Measurements from ENCODE around the gene LAMTOR3.

The LAMTOR3 gene

GRCh38 chr4:99894161-99894997 lies at the start of gene LAMTOR3:
Gene LAMTOR3 (minus strand): TSS chr4:99894427. CDS start chr4:99893963, 464 bp downstream.
- DNase-seq, result peak; percentile 47

GRCh38 chr4:99938243-99938753 lies 44.1 kb upstream of the LAMTOR3 start:
- no peak for DNase-seq

- DNase-seq, result no peak
Observed at GRCh38 chr4:99934891-99935290, 40.7 kb upstream of the LAMTOR3 start.

GRCh38 chr4:99927566-99927965 lies 33.3 kb upstream of the LAMTOR3 start:
- no peak for DNase-seq

- no peak for DNase-seq
Observed at GRCh38 chr4:99921174-99921573, 26.9 kb upstream of the LAMTOR3 start.

GRCh38 chr4:99918656-99919055 lies 24.4 kb upstream of the LAMTOR3 start:
- DNase-seq, result no peak

- DNase-seq, result no peak
Observed at GRCh38 chr4:99917575-99917974, 23.3 kb upstream of the LAMTOR3 start.

- DNase-seq, result no peak
Observed at GRCh38 chr4:99915449-99915848, 21.2 kb upstream of the LAMTOR3 start.

GRCh38 chr4:99894998-99895397 lies 771 bp upstream of the LAMTOR3 start:
- no peak for DNase-seq

- no peak for DNase-seq
Observed at GRCh38 chr4:99893839-99894160, 427 bp downstream of the LAMTOR3 start.

GRCh38 chr4:99893029-99893428 lies 1.2 kb downstream of the LAMTOR3 start:
- no peak for DNase-seq

GRCh38 chr4:99891351-99891750 lies 2.9 kb downstream of the LAMTOR3 start:
- no peak for DNase-seq

GRCh38 chr4:99887837-99888236 lies 6.4 kb downstream of the LAMTOR3 start:
- no peak for DNase-seq

GRCh38 chr4:99886146-99886545 lies 8.1 kb downstream of the LAMTOR3 start:
- DNase-seq, result no peak

GRCh38 chr4:99885687-99886086 lies 8.5 kb downstream of the LAMTOR3 start:
- no peak for DNase-seq

- DNase-seq, result no peak
Observed at GRCh38 chr4:99885063-99885664, 9.1 kb downstream of the LAMTOR3 start.

- DNase-seq, result no peak
Observed at GRCh38 chr4:99879458-99879857, 14.8 kb downstream of the LAMTOR3 start.

GRCh38 chr4:99878604-99879003 lies 15.6 kb downstream of the LAMTOR3 start:
- DNase-seq, result no peak

- DNase-seq, result no peak
Observed at GRCh38 chr4:99876946-99877345, 17.3 kb downstream of the LAMTOR3 start.

GRCh38 chr4:99875071-99875470 lies 19.2 kb downstream of the LAMTOR3 start:
- DNase-seq, result no peak

- no peak for DNase-seq
Observed at GRCh38 chr4:99872570-99872969, 21.7 kb downstream of the LAMTOR3 start.

GRCh38 chr4:99868126-99868596 lies 26.1 kb downstream of the LAMTOR3 start:
- no peak for DNase-seq

GRCh38 chr4:99863804-99864203 lies 30.4 kb downstream of the LAMTOR3 start:
- DNase-seq, result no peak

Data from NCI-H2081 treated with DMSO at 0.1 percent for 48 hours (cell line).